GM18511 (cell line): ENCODE results near the gene DDIT3.
"Not testable (repeated sequence)": the region's sequence is repeated elsewhere in the genome, so short reads cannot be mapped to it uniquely, and the experiment has no call there.

ENCODE experiments used
- ATAC-seq: cut with Tn5 transposase; IDR thresholded peaks from one replicate; pipeline ENCODE4 v1.9.1; 2021; ENCODE audit warnings: mild to moderate bottlenecking, moderate library complexity; ENCODE audit not compliant: unreplicated experiment

Gene DDIT3

GRCh38 chr12:57526477-57527126 is 6.3 kb upstream of the DDIT3 start:
- ATAC-seq: no peak

GRCh38 chr12:57525615-57526383 is 5.5 kb upstream of the DDIT3 start:
- no peak for ATAC-seq

- ATAC-seq: no peak
Observed at GRCh38 chr12:57524814-57525614, 4.7 kb upstream of the DDIT3 start.

GRCh38 chr12:57523706-57524614 is 3.6 kb upstream of the DDIT3 start:
- ATAC-seq: no peak

- no peak for ATAC-seq
Observed at GRCh38 chr12:57522887-57523705, 2.8 kb upstream of the DDIT3 start.

GRCh38 chr12:57522011-57522886 is 1.9 kb upstream of the DDIT3 start, which contains the start of gene MBD6:
Gene MBD6 (plus strand): TSS chr12:57522824. CDS start chr12:57524304, 1,480 bp downstream.
- peak; percentile 46 for ATAC-seq

- ATAC-seq: no peak
Observed at GRCh38 chr12:57521525-57522010, 1.3 kb upstream of the DDIT3 start.

GRCh38 chr12:57519796-57520052 is 590 bp downstream of the DDIT3 start:
- ATAC-seq: peak; percentile 10

GRCh38 chr12:57518920-57519795 is 1.2 kb downstream of the DDIT3 start:
- no peak for ATAC-seq

- ATAC-seq: no peak
Observed at GRCh38 chr12:57518176-57518919, 2.0 kb downstream of the DDIT3 start.

- ATAC-seq: not testable (repeated sequence)
Observed at GRCh38 chr12:57517718-57518117, 2.6 kb downstream of the DDIT3 start.

- no peak for ATAC-seq
Observed at GRCh38 chr12:57517187-57517586, 3.1 kb downstream of the DDIT3 start.

- ATAC-seq: no peak
Observed at GRCh38 chr12:57516617-57517153, 3.6 kb downstream of the DDIT3 start.

GRCh38 chr12:57515934-57516541 is 4.3 kb downstream of the DDIT3 start:
- ATAC-seq: no peak

GRCh38 chr12:57515408-57515933 is 4.8 kb downstream of the DDIT3 start:
- ATAC-seq: no peak

GRCh38 chr12:57514720-57515407 is 5.5 kb downstream of the DDIT3 start:
- ATAC-seq: no peak
